Pancreas (tissue), 10 donors: Measurements from ENCODE around the gene SPART. TPM values are rescaled to one million over a fixed set of nuclear protein-coding genes. Genes with fewer than 3 reads are reported as not detected.

Experiments
- ATAC-seq, 4 donors: fragments of 200-7000 bp; cut with Tn5 transposase; one replicate each; pipeline versions ENCODE4 v1.8.0 to v1.9.1; 2020; ENCODE audit warnings: mild to moderate bottlenecking in 4 of 4, moderate library complexity in 4 of 4
- DNase-seq, 6 donors: peaks; one replicate each; pipeline ENCODE4 v3.0.0-alpha.2; 2020
- FAIRE-seq: peaks from 2 replicates; lab custom pipeline; 2012; peaks lifted over from hg19 to GRCh38; lab: Jason Lieb, UNC
- H3K27ac ChIP-seq, 4 donors: fragments of 200-600 bp; sonication (generic); 1 replicate in 3 of 4; 2 replicates in 1 of 4; pipeline versions ENCODE4 v1.5.0 to v1.8.0; 2020
- H3K27me3 ChIP-seq, 4 donors: fragments of 200-600 bp; one replicate each; pipeline ENCODE4 v1.8.0; 2021
- H3K36me3 ChIP-seq, 3 donors: fragments of 200-600 bp; sonication (generic) in 1 of 3; one replicate each; pipeline versions ENCODE4 v1.5.0 to v1.8.0; 2020 to 2021
- H3K4me1 ChIP-seq, 3 donors: fragments of 200-600 bp; one replicate each; pipeline ENCODE4 v1.8.0; 2021
- H3K4me3 ChIP-seq, 4 donors: fragments of 200-600 bp; sonication (generic) in 2 of 4; one replicate each; pipeline versions ENCODE4 v1.5.0 to v1.8.0; 2020 to 2021
- H3K9me3 ChIP-seq, 4 donors: fragments of 200-600 bp; one replicate each; pipeline ENCODE4 v1.8.0; 2021
- CTCF ChIP-seq, 4 donors: fragments of 200-600 bp; sonication (generic) in 3 of 4; IDR thresholded peaks; one replicate each; pipeline versions ENCODE4 v1.5.0 to v1.8.0; 2021; ENCODE audit warnings: antibody characterized with exemption in 4 of 4
- WGBS, 2 donors: extraction: QIAGEN DNeasy Blood & Tissue Kit; methylation state at CpG; one replicate each; pipeline ENCODE4 v1.1.7; 2013; 5-methylcytosine and 5-hydroxymethylcytosine counted together
- intact Hi-C, 3 donors: fragments of 100-400 bp; cut with DNase I; formaldehyde crosslinking; loops; one replicate each; pipeline versions ENCODE4 v1.11.1 to v1.14.2; 2022
- polyA plus RNA-seq, 2 donors: library from polyadenylated mRNA; stranded (reverse); fragments of 200-250 nt; gene quantifications; one replicate each; pipeline ENCODE4 v1.2.3, GENCODE V29; 2013
- total RNA-seq, 6 donors: library from RNA; stranded (reverse); fragmentation: NEBNext Ultra II Directional in 4 of 6; extraction: Animal tissue kit (Norgen Biotek cat#: 25700) in 4 of 6; gene quantifications; one replicate each; pipeline versions ENCODE4 v1.2.1 to v1.2.4, GENCODE V29; 2021 to 2023
- donor health status: healthy with polysubstance abuse.
- donor health status: DM: no; HTN: no; CAD: no; lungs with moderate emphysema.
- donor health status: DM: no; HTN: no; CAD: no.
- donor health status: control.
- donor health status: control.
- donor health status: Bipolar disorder and iron deficiency.
- donor health status: DM: yes; HTN: yes; CAD: no.
- donor health status: DM: no; HTN: no; CAD: no.
- donor health status: DM: no; HTN: no; CAD: no.
- donor health status: DM: yes; HTN: yes; CAD: no.

Gene SPART
- total and polyA plus RNA-seq, 8 donors: 5.9 to 18.7 (median 12.0) TPM

GRCh38 chr13:36360903-36361302 is 14.7 kb upstream of the SPART start:
- Histone ChIP-seq H3K36me3 (no peaks in the 10 kb centered on the region), H3K4me3 (no peak overlapping the region), H3K27me3 (no peaks in the 10 kb centered on the region), H3K4me1 (no peaks in the 10 kb centered on the region), H3K9me3 (no peaks in the 10 kb centered on the region), H3K27ac (no peak overlapping the region)
- TF ChIP-seq CTCF (IDR thresholded peaks at IDR 0.05): no peak
- WGBS, 2 donors: 64 to 74% methylated on average over 1 of the region's 1 CpG
- no peak for DNase-seq
- no peak for ATAC-seq
- no peak for FAIRE-seq
- intact Hi-C loops: no loop called here

- no peaks in the 10 kb centered on the region for H3K9me3 ChIP-seq
- TF ChIP-seq CTCF (IDR thresholded peaks at IDR 0.05): no peak
- H3K27me3 ChIP-seq: no peaks in the 10 kb centered on the region
- no peak overlapping the region for H3K4me3 ChIP-seq
- DNase-seq (no peak), FAIRE-seq (no peak), ATAC-seq (no peak)
- no peaks in the 10 kb centered on the region for H3K36me3 ChIP-seq
- no peak overlapping the region for H3K27ac ChIP-seq
- intact Hi-C loops: no loop called here
- 57 to 69% methylated on average over 1 of the region's 1 CpG for WGBS, 2 donors
- H3K4me1 ChIP-seq: no peaks in the 10 kb centered on the region
Measured at GRCh38 chr13:36359301-36359950, 13.2 kb upstream of the SPART start.

GRCh38 chr13:36358175-36358718 is 12.1 kb upstream of the SPART start:
- FAIRE-seq (no peak), ATAC-seq (no peak), DNase-seq (no peak)
- TF ChIP-seq CTCF (IDR thresholded peaks at IDR 0.05): no peak
- no peaks in the 10 kb centered on the region for H3K4me1 ChIP-seq
- H3K27me3 ChIP-seq: no peaks in the 10 kb centered on the region
- intact Hi-C loops: no loop called here
- H3K9me3 ChIP-seq: no peaks in the 10 kb centered on the region
- 77 to 86% methylated on average over 3 of the region's 3 CpGs for WGBS, 2 donors
- no peak overlapping the region for H3K4me3 ChIP-seq
- H3K27ac ChIP-seq: no peak overlapping the region
- H3K36me3 ChIP-seq: no peaks in the 10 kb centered on the region

GRCh38 chr13:36357692-36358091 is 11.5 kb upstream of the SPART start:
- H3K36me3 ChIP-seq: no peaks in the 10 kb centered on the region
- ATAC-seq (no peak), DNase-seq (no peak), FAIRE-seq (no peak)
- no peak overlapping the region for H3K4me3 ChIP-seq
- H3K4me1 ChIP-seq: no peaks in the 10 kb centered on the region
- intact Hi-C loops: no loop called here
- H3K9me3 ChIP-seq: no peaks in the 10 kb centered on the region
- no peaks in the 10 kb centered on the region for H3K27me3 ChIP-seq
- TF ChIP-seq CTCF (IDR thresholded peaks at IDR 0.05): no peak
- H3K27ac ChIP-seq: no peak overlapping the region
- WGBS, 2 donors: 58% methylated on average over 3 of the region's 3 CpGs

GRCh38 chr13:36357231-36357630 is 11.0 kb upstream of the SPART start:
- no peaks in the 10 kb centered on the region for H3K4me1 ChIP-seq
- ATAC-seq: no peak
- 73 to 84% methylated on average over 4 of the region's 4 CpGs for WGBS, 2 donors
- H3K27ac ChIP-seq: no peak overlapping the region
- H3K4me3 ChIP-seq: no peak overlapping the region
- no peak for DNase-seq
- intact Hi-C loops: no loop called here
- TF ChIP-seq CTCF (IDR thresholded peaks at IDR 0.05): no peak
- H3K27me3 ChIP-seq: no peaks in the 10 kb centered on the region
- no peaks in the 10 kb centered on the region for H3K36me3 ChIP-seq
- FAIRE-seq: no peak
- no peaks in the 10 kb centered on the region for H3K9me3 ChIP-seq
